ENCODE measurements around the gene OLA1.

DNA sequence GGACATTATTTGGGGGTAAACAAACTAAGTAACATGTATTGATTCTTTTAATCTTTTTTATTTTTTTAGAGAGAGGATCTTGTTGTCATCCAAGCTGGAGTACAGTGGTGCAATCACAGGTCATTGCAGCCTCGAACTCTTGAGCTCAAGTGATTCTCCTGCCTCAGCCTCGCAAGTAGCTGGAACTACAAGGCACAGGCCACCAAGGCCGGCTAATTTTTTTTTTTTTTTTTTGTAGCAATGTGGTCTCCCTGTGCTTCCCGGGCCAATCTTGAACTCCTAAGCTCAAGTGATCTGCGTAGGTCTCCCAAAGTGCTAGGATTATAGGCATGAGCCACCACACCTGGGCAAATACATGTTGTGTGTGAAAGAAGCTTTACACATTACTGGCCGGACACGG, 29.6 kb downstream of the OLA1 start:
- TF ChIP-seq EZH2phosphoT487 (IDR thresholded peaks at IDR 0.05; ENCODE audit: borderline replicate concordance, low read length), result no peak
- TF ChIP-seq, protein P1, sequence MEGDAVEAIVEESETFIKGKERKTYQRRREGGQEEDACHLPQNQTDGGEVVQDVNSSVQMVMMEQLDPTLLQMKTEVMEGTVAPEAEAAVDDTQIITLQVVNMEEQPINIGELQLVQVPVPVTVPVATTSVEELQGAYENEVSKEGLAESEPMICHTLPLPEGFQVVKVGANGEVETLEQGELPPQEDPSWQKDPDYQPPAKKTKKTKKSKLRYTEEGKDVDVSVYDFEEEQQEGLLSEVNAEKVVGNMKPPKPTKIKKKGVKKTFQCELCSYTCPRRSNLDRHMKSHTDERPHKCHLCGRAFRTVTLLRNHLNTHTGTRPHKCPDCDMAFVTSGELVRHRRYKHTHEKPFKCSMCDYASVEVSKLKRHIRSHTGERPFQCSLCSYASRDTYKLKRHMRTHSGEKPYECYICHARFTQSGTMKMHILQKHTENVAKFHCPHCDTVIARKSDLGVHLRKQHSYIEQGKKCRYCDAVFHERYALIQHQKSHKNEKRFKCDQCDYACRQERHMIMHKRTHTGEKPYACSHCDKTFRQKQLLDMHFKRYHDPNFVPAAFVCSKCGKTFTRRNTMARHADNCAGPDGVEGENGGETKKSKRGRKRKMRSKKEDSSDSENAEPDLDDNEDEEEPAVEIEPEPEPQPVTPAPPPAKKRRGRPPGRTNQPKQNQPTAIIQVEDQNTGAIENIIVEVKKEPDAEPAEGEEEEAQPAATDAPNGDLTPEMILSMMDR (IDR thresholded peaks at IDR 0.05; ENCODE audit: low read depth, low read length, poor library complexity, severe bottlenecking), result no peak
